Transverse colon (tissue), 4 donors: ENCODE results near the gene TMEM190. TPM values are rescaled to one million over a fixed set of nuclear protein-coding genes. Genes with fewer than 3 reads are reported as not detected.

Source experiments
- DNase-seq: peaks from one replicate; pipeline ENCODE4 v3.0.0-alpha.2; 2019
- H3K27ac ChIP-seq, 4 donors: fragments of 200-600 bp; sonication (generic); 2 replicates each; pipeline ENCODE4 v1.5.1; 2016 to 2018; ENCODE audit warnings: inconsistent platforms in 4 of 4
- H3K27me3 ChIP-seq: fragments of 200-600 bp; sonication (generic); 2 replicates; pipeline ENCODE4 v1.5.1; 2017; ENCODE audit warnings: inconsistent platforms
- H3K36me3 ChIP-seq, 4 donors: fragments of 200-600 bp; sonication (generic); 2 replicates each; pipeline ENCODE4 v1.5.1; 2017 to 2019; ENCODE audit warnings: inconsistent platforms in 4 of 4
- H3K4me1 ChIP-seq, 4 donors: fragments of 200-600 bp; sonication (generic); 2 replicates each; pipeline ENCODE4 v1.5.1; 2017 to 2020; ENCODE audit warnings: inconsistent platforms in 4 of 4
- H3K4me3 ChIP-seq, 4 donors: fragments of 200-600 bp; sonication (generic); 1 replicate in 1 of 4; 2 replicates in 3 of 4; pipeline versions ENCODE4 v1.5.1 to v1.6.1; 2017 to 2019; ENCODE audit warnings: inconsistent platforms in 4 of 4
- H3K9me3 ChIP-seq, 2 donors: fragments of 200-600 bp; sonication (generic); 2 replicates each; pipeline ENCODE4 v1.5.1; 2017 to 2019; ENCODE audit warnings: inconsistent platforms in 2 of 2
- CTCF ChIP-seq, 5 experiments: fragments of 200-600 bp in 3 of 5; fragments of 450-650 bp in 2 of 5; sonication (generic) in 3 of 5; IDR thresholded peaks; 1 replicate in 2 of 5; 2 replicates in 3 of 5; pipeline ENCODE4 v1.5.1; 2016 to 2017; ENCODE audit warnings: antibody characterized with exemption in 5 of 5, inconsistent platforms in 3 of 5, mild to moderate bottlenecking in 2 of 5, moderate library complexity in 1 of 5
- EP300 ChIP-seq: sonication (generic); formaldehyde crosslinking; IDR thresholded peaks from one replicate; pipeline ENCODE4 v1.6.1; 2017; ENCODE audit warnings: antibody characterized with exemption, low read depth
- POLR2A ChIP-seq: fragments of 450-650 bp; IDR thresholded peaks from one replicate; pipeline ENCODE4 v1.6.1; 2016; ENCODE audit warnings: antibody characterized with exemption, mild to moderate bottlenecking, moderate library complexity
- POLR2AphosphoS5 ChIP-seq, 3 donors: sonication (generic); formaldehyde crosslinking; IDR thresholded peaks; one replicate each; pipeline ENCODE4 v1.6.1; 2016; ENCODE audit warnings: antibody characterized with exemption in 3 of 3
- WGBS, 2 donors: methylation state at CpG; one replicate each; pipeline ENCODE4 v1.1.5; 2018; ENCODE audit warnings: low coverage in 1 of 2; 5-methylcytosine and 5-hydroxymethylcytosine counted together
- in situ Hi-C, 4 donors: fragments of 200-750 bp; cut with MboI; loops; one replicate each; pipeline versions ENCODE4 v1.15.0 to v1.15.1; 2017; ENCODE audit warnings: low sequenced_read_pairs in 3 of 4, low pct_ligation_motif_present in 1 of 4, low pct_unique_long_range_greater_than_20kb in 1 of 4
- intact Hi-C: fragments of 100-400 bp; cut with DNase I; formaldehyde crosslinking; loops from one replicate; pipeline ENCODE4 v1.15.1; 2023; ENCODE audit warnings: low total_unique reads
- total RNA-seq, 4 donors: library from RNA; depleted of rRNA; stranded (reverse); fragments of >200 nt; gene quantifications; one replicate each; pipeline ENCODE4 v1.1.0, GENCODE V29; 2016

TMEM190 gene
- total RNA-seq, 4 donors from 2014 or later: not detected

GRCh38 chr19:55353356-55353802, 23.2 kb upstream of the TMEM190 start:
- in situ Hi-C loops: no loop called here
- intact Hi-C loops: no loop called here
- 5% methylated on average over 23 of the region's 24 CpGs; no CpG with 5 or more reads in 1 of the 2 donors for WGBS, 2 donors
- H3K27ac ChIP-seq: peak overlapping the region in 3 of 4 donors; percentile 1 to 64 (median 50)
- no peak for DNase-seq
- peak overlapping the region; percentile 1 to 50 (median 27) for H3K4me3 ChIP-seq
- H3K4me1 ChIP-seq: peaks cover 17 to 39% (median 19%) of the 10 kb centered on the region in 4 donors
- peaks cover 63% of the 10 kb centered on the region for H3K27me3 ChIP-seq
- no peak for TF ChIP-seq POLR2AphosphoS5 (IDR thresholded peaks at IDR 0.05)
- TF ChIP-seq POLR2A: no peak
- no peak for TF ChIP-seq CTCF (IDR thresholded peaks at IDR 0.05)
- no peak for TF ChIP-seq EP300
- no peaks in the 10 kb centered on the region for H3K36me3 ChIP-seq
- no peaks in the 10 kb centered on the region for H3K9me3 ChIP-seq

- DNase-seq: peak; percentile 86
- peak; percentile 55 for TF ChIP-seq POLR2A
- no peak for TF ChIP-seq CTCF (IDR thresholded peaks at IDR 0.05)
- TF ChIP-seq EP300: no peak
- TF ChIP-seq POLR2AphosphoS5 (IDR thresholded peaks at IDR 0.05): peak; percentile 41 to 61 (median 60)
- Histone ChIP-seq H3K4me1 (peaks cover 17 to 39% (median 19%) of the 10 kb centered on the region in 4 donors), H3K27ac (peak overlapping the region in 3 of 4 donors; percentile 1 to 64 (median 50)), H3K36me3 (no peaks in the 10 kb centered on the region), H3K27me3 (peaks cover 63% of the 10 kb centered on the region), H3K9me3 (no peaks in the 10 kb centered on the region), H3K4me3 (peak overlapping the region; percentile 1 to 50 (median 27))
- in situ Hi-C loops: no loop called here
- WGBS, 2 donors: 1% methylated on average over 30 of the region's 72 CpGs; no CpG with 5 or more reads in 1 of the 2 donors
- intact Hi-C loops: no loop called here
Observed at GRCh38 chr19:55353803-55354697, 22.6 kb upstream of the TMEM190 start.

GRCh38 chr19:55354698-55355212, 21.9 kb upstream of the TMEM190 start, which contains the start of gene COX6B2:
Gene COX6B2, minus strand, starts transcription at chr19:55354719. Its CDS starts 198 bp downstream, at chr19:55354521.
- H3K27me3 ChIP-seq: peaks cover 63% of the 10 kb centered on the region
- H3K4me1 ChIP-seq: peaks cover 17 to 39% (median 19%) of the 10 kb centered on the region in 4 donors
- H3K27ac ChIP-seq: peak within 1 kb of the TSS in 3 of 4 donors; percentile 1 to 64 (median 50)
- DNase-seq: no peak
- H3K9me3 ChIP-seq: no peaks in the 10 kb centered on the region
- H3K36me3 ChIP-seq: no peaks in the 10 kb centered on the region
- TF ChIP-seq CTCF (IDR thresholded peaks at IDR 0.05): no peak
- TF ChIP-seq POLR2A: no peak
- no peak for TF ChIP-seq POLR2AphosphoS5 (IDR thresholded peaks at IDR 0.05)
- TF ChIP-seq EP300: no peak
- peak within 1 kb of the TSS; percentile 1 to 50 (median 27) for H3K4me3 ChIP-seq
- WGBS, 2 donors: 4% methylated on average over 18 of the region's 43 CpGs; no CpG with 5 or more reads in 1 of the 2 donors
- in situ Hi-C loops (no loop called here), intact Hi-C loops (no loop called here)

- H3K36me3 ChIP-seq: no peaks in the 10 kb centered on the region
- intact Hi-C loops: no loop called here
- H3K4me3 ChIP-seq: no peak overlapping the region
- in situ Hi-C loops: no loop called here
- no peak overlapping the region for H3K27ac ChIP-seq
- peaks cover 17 to 39% (median 19%) of the 10 kb centered on the region in 4 donors for H3K4me1 ChIP-seq
- H3K27me3 ChIP-seq: peaks cover 63% of the 10 kb centered on the region
- no peak for DNase-seq
- TF ChIP-seq POLR2AphosphoS5 (IDR thresholded peaks at IDR 0.05): no peak
- no peak for TF ChIP-seq EP300
- TF ChIP-seq CTCF (IDR thresholded peaks at IDR 0.05): no peak
- TF ChIP-seq POLR2A: no peak
- WGBS, 2 donors: 27% methylated on average over 8 of the region's 13 CpGs; no CpG with 5 or more reads in 1 of the 2 donors
- no peaks in the 10 kb centered on the region for H3K9me3 ChIP-seq
Observed at GRCh38 chr19:55355213-55355821, 21.3 kb upstream of the TMEM190 start.
